Esophagus squamous epithelium (tissue), 5 donors: Measurements from ENCODE around the gene CNPY1. TPM values are rescaled to one million over a fixed set of nuclear protein-coding genes. Genes with fewer than 3 reads are reported as not detected.

Source experiments
- DNase-seq: peaks from one replicate; lab custom pipeline; 2025; lab: John Stamatoyannopoulos, UW
- H3K27ac ChIP-seq, 4 donors: fragments of 200-600 bp; sonication (generic); one replicate each; pipeline ENCODE4 v1.5.1; 2016 to 2019; ENCODE audit warnings: mild to moderate bottlenecking in 1 of 4
- H3K27me3 ChIP-seq, 4 donors: fragments of 200-600 bp; sonication (generic); 1 replicate in 3 of 4; 2 replicates in 1 of 4; pipeline versions ENCODE4 v1.5.1 to v1.6.0; 2017 to 2021; ENCODE audit warnings: antibody characterized with exemption in 1 of 4
- H3K36me3 ChIP-seq, 3 donors: fragments of 200-600 bp; sonication (generic); one replicate each; pipeline ENCODE4 v1.5.1; 2016 to 2019
- H3K4me1 ChIP-seq, 3 donors: fragments of 200-600 bp; sonication (generic); one replicate each; pipeline ENCODE4 v1.5.1; 2017 to 2019
- H3K4me3 ChIP-seq, 4 donors: fragments of 200-600 bp; sonication (generic); 1 replicate in 3 of 4; 2 replicates in 1 of 4; pipeline ENCODE4 v1.5.1; 2016 to 2019; ENCODE audit warnings: mild to moderate bottlenecking in 2 of 4, moderate library complexity in 1 of 4
- H3K9me3 ChIP-seq, 3 donors: fragments of 200-600 bp; sonication (generic); one replicate each; pipeline ENCODE4 v1.5.1; 2016 to 2019
- POLR2A ChIP-seq, 4 donors: fragments of 450-650 bp; IDR thresholded peaks; one replicate each; pipeline ENCODE4 v1.6.1; 2017; ENCODE audit warnings: antibody characterized with exemption in 4 of 4, mild to moderate bottlenecking in 4 of 4, moderate library complexity in 3 of 4
- WGBS, 2 donors: methylation state at CpG; one replicate each; pipeline ENCODE4 v1.1.5; 2018; 5-methylcytosine and 5-hydroxymethylcytosine counted together
- intact Hi-C: fragments of 100-400 bp; cut with DNase I; formaldehyde crosslinking; loops from one replicate; pipeline ENCODE4 v1.15.0; 2022
- total RNA-seq, 4 donors: library from RNA; depleted of rRNA; stranded (reverse); fragments of >200 nt; gene quantifications; one replicate each; pipeline ENCODE4 v1.1.0, GENCODE V29; 2016
- TF ChIP-seq, protein P1 (sequence below), 6 experiments: fragments of 450-650 bp in 4 of 6; fragments of 200-600 bp in 2 of 6; sonication (generic) in 2 of 6; IDR thresholded peaks; one replicate each; pipeline ENCODE4 v1.5.1; 2016 to 2019; ENCODE audit warnings: antibody characterized with exemption in 6 of 6, mild to moderate bottlenecking in 4 of 6, moderate library complexity in 4 of 6
- donor health status: DM: yes; HTN: yes; CAD: no.

CNPY1 gene
- total RNA-seq, 4 donors from 2014 or later, result not detected

DNA sequence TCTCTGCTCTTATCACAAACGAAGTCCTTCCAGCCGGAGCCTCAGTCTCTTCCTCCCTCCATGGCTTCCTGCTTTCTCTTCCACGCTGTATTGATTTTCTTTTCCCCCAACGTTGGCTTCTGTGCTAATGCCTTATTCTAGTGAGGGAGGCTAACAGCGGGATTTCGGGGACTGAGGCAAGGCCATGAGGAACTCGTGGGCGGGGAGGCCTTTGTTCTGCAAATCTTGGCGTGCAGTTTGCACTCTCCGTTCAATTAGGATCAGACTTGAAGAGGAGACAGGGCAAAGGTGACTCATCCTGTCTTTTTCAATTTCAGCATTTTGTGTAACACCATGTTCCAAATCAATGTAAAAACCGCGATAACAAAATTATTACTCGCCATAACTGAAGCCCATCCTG lies 63.1 kb downstream of the CNPY1 start:
- Histone ChIP-seq H3K36me3 (no peaks in the 10 kb centered on the region), H3K27ac (no peak overlapping the region), H3K27me3 (peaks cover 0 to 97% (median 0%) of the 10 kb centered on the region in 4 donors), H3K4me3 (no peak overlapping the region), H3K4me1 (peaks cover 0 to 13% (median 7%) of the 10 kb centered on the region in 3 donors), H3K9me3 (no peaks in the 10 kb centered on the region)
- no peak for TF ChIP-seq POLR2A (IDR thresholded peaks at IDR 0.05)
- TF ChIP-seq, protein P1, sequence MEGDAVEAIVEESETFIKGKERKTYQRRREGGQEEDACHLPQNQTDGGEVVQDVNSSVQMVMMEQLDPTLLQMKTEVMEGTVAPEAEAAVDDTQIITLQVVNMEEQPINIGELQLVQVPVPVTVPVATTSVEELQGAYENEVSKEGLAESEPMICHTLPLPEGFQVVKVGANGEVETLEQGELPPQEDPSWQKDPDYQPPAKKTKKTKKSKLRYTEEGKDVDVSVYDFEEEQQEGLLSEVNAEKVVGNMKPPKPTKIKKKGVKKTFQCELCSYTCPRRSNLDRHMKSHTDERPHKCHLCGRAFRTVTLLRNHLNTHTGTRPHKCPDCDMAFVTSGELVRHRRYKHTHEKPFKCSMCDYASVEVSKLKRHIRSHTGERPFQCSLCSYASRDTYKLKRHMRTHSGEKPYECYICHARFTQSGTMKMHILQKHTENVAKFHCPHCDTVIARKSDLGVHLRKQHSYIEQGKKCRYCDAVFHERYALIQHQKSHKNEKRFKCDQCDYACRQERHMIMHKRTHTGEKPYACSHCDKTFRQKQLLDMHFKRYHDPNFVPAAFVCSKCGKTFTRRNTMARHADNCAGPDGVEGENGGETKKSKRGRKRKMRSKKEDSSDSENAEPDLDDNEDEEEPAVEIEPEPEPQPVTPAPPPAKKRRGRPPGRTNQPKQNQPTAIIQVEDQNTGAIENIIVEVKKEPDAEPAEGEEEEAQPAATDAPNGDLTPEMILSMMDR (IDR thresholded peaks at IDR 0.05), result no peak
- intact Hi-C loops, result no loop called here
- 16 to 34% methylated on average over 11 to 13 of the region's 13 CpGs for WGBS, 2 donors
- no peak for DNase-seq

DNA sequence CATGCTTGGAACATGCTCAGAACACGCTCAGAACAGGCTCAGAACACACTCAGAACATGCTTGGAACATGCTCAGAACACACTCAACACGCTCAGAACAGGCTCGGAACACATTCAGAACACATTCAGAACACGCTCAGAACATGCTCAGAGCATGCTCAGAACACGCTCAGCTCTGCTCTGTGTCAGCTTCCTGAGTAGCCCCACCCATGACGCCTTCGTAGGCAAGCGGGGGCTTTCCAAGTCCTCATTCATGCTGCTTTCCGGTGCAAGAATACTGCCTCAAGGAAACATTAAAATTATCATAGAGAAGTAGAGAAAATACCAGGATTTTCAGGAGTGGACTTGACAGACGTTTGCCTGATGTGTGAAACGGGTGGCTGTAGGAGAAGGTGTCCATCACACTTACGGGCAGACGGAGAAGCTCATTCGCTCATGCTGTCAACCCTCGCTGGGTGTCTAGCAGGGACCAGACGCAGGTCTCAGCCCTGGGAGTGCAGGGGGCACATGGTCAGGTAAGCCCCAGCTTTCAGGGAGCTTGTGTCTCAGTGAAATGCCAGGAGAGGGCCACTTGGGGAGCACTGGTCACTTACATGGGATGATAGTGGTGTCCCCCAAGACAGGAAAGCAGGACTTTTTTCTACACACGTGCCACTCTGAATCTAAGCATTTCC lies 63.7 kb downstream of the CNPY1 start:
- intact Hi-C loops, result no loop called here
- Histone ChIP-seq H3K4me3 (no peak overlapping the region), H3K9me3 (no peaks in the 10 kb centered on the region), H3K27ac (no peak overlapping the region), H3K27me3 (peaks cover 0 to 97% (median 0%) of the 10 kb centered on the region in 4 donors), H3K4me1 (peaks cover 0 to 13% (median 7%) of the 10 kb centered on the region in 3 donors), H3K36me3 (no peaks in the 10 kb centered on the region)
- TF ChIP-seq POLR2A (IDR thresholded peaks at IDR 0.05), result no peak
- TF ChIP-seq, protein P1 (IDR thresholded peaks at IDR 0.05), result no peak
- WGBS, 2 donors, result 44 to 64% methylated on average over 17 of the region's 17 CpGs
- DNase-seq, result no peak

DNA sequence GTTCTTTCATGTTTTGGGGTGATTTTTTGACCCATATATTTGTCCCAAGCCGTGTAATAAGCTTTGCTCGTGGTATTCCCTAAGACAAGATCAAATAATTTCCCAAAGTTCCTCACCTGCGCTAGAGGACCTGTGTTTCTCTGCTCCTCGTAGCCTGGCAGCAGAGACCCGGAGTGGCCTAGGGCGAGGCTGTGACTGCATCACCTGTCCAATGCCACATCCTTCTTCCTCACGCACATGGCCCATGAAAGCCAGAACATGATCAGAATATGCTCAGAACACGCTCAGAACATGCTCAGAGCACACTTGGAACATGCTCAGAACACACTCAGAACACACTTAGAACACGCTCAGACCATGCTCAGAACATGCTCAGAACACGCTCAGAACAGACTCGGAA lies 64.6 kb downstream of the CNPY1 start:
- Histone ChIP-seq H3K4me3 (no peak overlapping the region), H3K27me3 (peaks cover 0 to 97% (median 0%) of the 10 kb centered on the region in 4 donors), H3K36me3 (no peaks in the 10 kb centered on the region), H3K27ac (no peak overlapping the region), H3K9me3 (no peaks in the 10 kb centered on the region), H3K4me1 (peaks cover 0 to 13% (median 7%) of the 10 kb centered on the region in 3 donors)
- TF ChIP-seq, protein P1 (IDR thresholded peaks at IDR 0.05), result no peak
- TF ChIP-seq POLR2A (IDR thresholded peaks at IDR 0.05), result no peak
- DNase-seq, result no peak
- intact Hi-C loops, result no loop called here
- WGBS, 2 donors, result 82 to 91% methylated on average over 6 to 7 of the region's 11 CpGs

DNA sequence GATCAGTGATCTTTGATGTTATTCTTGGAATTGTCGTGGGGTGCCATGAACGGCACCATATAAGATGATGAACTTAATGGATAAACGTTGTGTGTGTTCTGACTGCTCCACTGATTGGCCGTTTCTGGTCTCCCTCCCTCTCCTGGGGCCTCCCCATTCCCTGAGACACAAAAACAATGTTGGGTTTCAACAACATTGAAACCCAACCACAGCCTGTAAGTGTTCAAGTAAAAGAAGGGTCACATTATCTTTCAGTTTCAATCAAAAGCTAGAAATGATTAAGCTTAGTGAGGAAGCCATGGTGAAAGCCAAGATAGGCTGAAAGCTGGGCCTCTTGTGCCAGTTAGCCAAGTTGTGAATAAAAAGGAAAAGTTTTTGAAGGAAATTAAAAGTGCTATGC lies 68.9 kb downstream of the CNPY1 start:
- no peak for DNase-seq
- WGBS, 2 donors, result 78 to 80% methylated on average over 4 of the region's 4 CpGs
- Histone ChIP-seq H3K4me3 (no peak overlapping the region), H3K36me3 (no peaks in the 10 kb centered on the region), H3K27ac (no peak overlapping the region), H3K9me3 (peaks cover 0 to 7% (median 0%) of the 10 kb centered on the region in 3 donors), H3K27me3 (peaks cover 0 to 100% (median 8%) of the 10 kb centered on the region in 4 donors), H3K4me1 (peaks cover 0 to 5% (median 0%) of the 10 kb centered on the region in 3 donors)
- intact Hi-C loops, result no loop called here
- no peak for TF ChIP-seq POLR2A (IDR thresholded peaks at IDR 0.05)
- TF ChIP-seq, protein P1 (IDR thresholded peaks at IDR 0.05), result no peak

DNA sequence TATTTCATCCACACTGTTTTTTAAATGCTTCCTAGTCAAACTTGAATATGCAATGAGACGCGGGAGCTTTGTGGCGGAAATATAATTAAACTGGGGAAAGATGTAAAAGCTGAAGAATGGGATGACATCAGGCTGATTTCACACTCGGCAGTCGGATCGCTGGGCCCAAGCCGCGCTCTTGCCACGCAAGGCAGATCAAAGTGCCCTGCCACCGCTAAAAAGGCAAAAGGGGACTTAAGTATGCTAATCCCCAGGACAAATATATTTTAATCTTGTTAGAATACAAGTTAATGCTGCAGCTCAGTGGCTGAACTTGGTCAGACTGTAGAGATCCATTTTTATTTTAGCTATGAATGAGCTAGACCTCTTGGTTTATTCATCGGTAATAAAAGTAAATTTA lies 74.6 kb downstream of the CNPY1 start:
- Histone ChIP-seq H3K4me1 (peaks cover 11 to 40% (median 16%) of the 10 kb centered on the region in 3 donors), H3K27me3 (peaks cover 31 to 100% (median 45%) of the 10 kb centered on the region in 4 donors), H3K27ac (no peak overlapping the region), H3K9me3 (peaks cover 0 to 7% (median 0%) of the 10 kb centered on the region in 3 donors), H3K4me3 (no peak overlapping the region), H3K36me3 (no peaks in the 10 kb centered on the region)
- DNase-seq, result no peak
- intact Hi-C loops, result no loop called here
- TF ChIP-seq, protein P1 (IDR thresholded peaks at IDR 0.05), result no peak
- no peak for TF ChIP-seq POLR2A (IDR thresholded peaks at IDR 0.05)
- 21 to 23% methylated on average over 11 of the region's 11 CpGs for WGBS, 2 donors
